Activated CD4-positive, alpha-beta T cell treated with anti-CD3 and anti-CD28 coated beads, Interleukin-2, amount 50 U/mL, for 24 hours (primary cell): ENCODE data around the gene HNRNPU.
A peak's percentile ranks its signal among the peaks of the same experiment; 100 is the strongest.

Experiments used
- DNase-seq, 2 donors: peaks; one replicate each; pipeline ENCODE4 v3.0.0-alpha.2; 2020; ENCODE audit warnings: low read depth in 1 of 2, low spot score in 1 of 2

The HNRNPU gene

GRCh38 chr1:244863491-244864252 is 671 bp downstream of the HNRNPU start:
- DNase-seq = peak in 1 of 2 donors; percentile 25

GRCh38 chr1:244862699-244863490 is 1.4 kb downstream of the HNRNPU start:
- DNase-seq = peak; percentile 98

GRCh38 chr1:244862354-244862698 is 2.0 kb downstream of the HNRNPU start:
- DNase-seq = no peak

- no peak for DNase-seq
These were observed 2.7 kb downstream of the HNRNPU start for GRCh38 chr1:244861683-244862082.

- DNase-seq = no peak
These were observed 3.3 kb downstream of the HNRNPU start for GRCh38 chr1:244860914-244861610.

GRCh38 chr1:244860078-244860477 is 4.3 kb downstream of the HNRNPU start:
- no peak for DNase-seq

GRCh38 chr1:244858357-244858756 is 6.0 kb downstream of the HNRNPU start:
- no peak for DNase-seq

- DNase-seq = no peak
These were observed 6.6 kb downstream of the HNRNPU start for GRCh38 chr1:244857761-244858160.

GRCh38 chr1:244854865-244855578 is 9.3 kb downstream of the HNRNPU start:
- no peak for DNase-seq

GRCh38 chr1:244854166-244854565 is 10.2 kb downstream of the HNRNPU start:
- DNase-seq = no peak

- no peak for DNase-seq
These were observed 11.6 kb downstream of the HNRNPU start for GRCh38 chr1:244852694-244853093.

- no peak for DNase-seq
These were observed 12.7 kb downstream of the HNRNPU start for GRCh38 chr1:244851546-244852231.

- DNase-seq = no peak
These were observed 13.4 kb downstream of the HNRNPU start for GRCh38 chr1:244850896-244851295.

GRCh38 chr1:244850099-244850852 is 14.1 kb downstream of the HNRNPU start:
- DNase-seq = no peak

- no peak for DNase-seq
These were observed 15.0 kb downstream of the HNRNPU start for GRCh38 chr1:244849189-244849866.

GRCh38 chr1:244846653-244847052 is 17.7 kb downstream of the HNRNPU start:
- DNase-seq = no peak

- DNase-seq = no peak
These were observed 19.9 kb downstream of the HNRNPU start for GRCh38 chr1:244844155-244845121.
